SK-N-SH (cell line): ENCODE data around the gene HSD11B2. TPM values are rescaled to one million over a fixed set of nuclear protein-coding genes. Genes with fewer than 3 reads are reported as not detected.

Experiments used
- CTCF ChIA-PET: fragments of 300-600, 350-600 bp; formaldehyde crosslinking; extraction: SDS; loops from one replicate; lab custom pipeline; 2021; lab: Yijun Ruan, JAX
- POLR2A ChIA-PET: fragments of 350-600 bp; sonication (Branson Sonifier 250); formaldehyde crosslinking; extraction: SDS; loops from one replicate; lab custom pipeline; 2020; ENCODE audit warnings: antibody characterized with exemption, inconsistent platforms; lab: Yijun Ruan, JAX
- DNase-seq: peaks from one replicate; pipeline ENCODE4 v3.0.0; 2012
- H2AFZ ChIP-seq: fragments of 200-600 bp; sonication (generic); 2 replicates; pipeline ENCODE4 v1.8.1; 2016; ENCODE audit warnings: antibody characterized with exemption, mild to moderate bottlenecking, low read depth
- H3F3A ChIP-seq: fragments of 200-600 bp; sonication (generic); replicated peaks from 2 replicates; pipeline ENCODE3; 2016; ENCODE audit warnings: antibody characterized with exemption, mild to moderate bottlenecking; ENCODE audit not compliant: insufficient read depth
- H3K27ac ChIP-seq, 2 experiments: fragments of 200-500 bp in 1 of 2; fragments of 200-600 bp in 1 of 2; sonication (Bioruptor generic) in 1 of 2; sonication (generic), shearing (Covaris generic) in 1 of 2; 2 replicates each; pipeline versions ENCODE4 v1.5.1 to v1.6.1; 2014 to 2016; ENCODE audit warnings: low read depth in 2 of 2, inconsistent platforms in 1 of 2, low read length in 1 of 2, mild to moderate bottlenecking in 1 of 2, mixed read lengths in 1 of 2
- H3K27me3 ChIP-seq: fragments of 200-600 bp; sonication (generic), shearing (Covaris generic); 2 replicates; pipeline ENCODE4 v1.6.1; 2016; ENCODE audit warnings: mixed run types; ENCODE audit not compliant: insufficient read depth
- H3K36me3 ChIP-seq, 2 experiments: fragments of 200-500 bp in 1 of 2; fragments of 200-600 bp in 1 of 2; sonication (Bioruptor generic) in 1 of 2; sonication (generic) in 1 of 2; replicated peaks in 1 of 2; 2 replicates each; pipeline versions ENCODE3 to v1.5.1; 2014 to 2016; ENCODE audit warnings: low read length in 1 of 2, mild to moderate bottlenecking in 1 of 2; ENCODE audit not compliant: insufficient read depth in 2 of 2, control insufficient read depth in 1 of 2
- H3K4me1 ChIP-seq, 2 experiments: fragments of 200-500 bp in 1 of 2; fragments of 200-600 bp in 1 of 2; sonication (Bioruptor generic) in 1 of 2; sonication (generic), shearing (Covaris generic) in 1 of 2; 2 replicates each; pipeline versions ENCODE4 v1.5.1 to v1.6.1; 2014 to 2016; ENCODE audit warnings: low read depth in 1 of 2, low read length in 1 of 2, mixed run types in 1 of 2; ENCODE audit not compliant: insufficient read depth in 2 of 2, control insufficient read depth in 1 of 2
- H3K4me2 ChIP-seq: fragments of 200-600 bp; sonication (generic), shearing (Covaris generic); 2 replicates; pipeline ENCODE4 v1.6.1; 2017; ENCODE audit warnings: mixed run types
- H3K4me3 ChIP-seq, 2 experiments: fragments of 200-500 bp in 1 of 2; fragments of 200-600 bp in 1 of 2; sonication (Bioruptor generic) in 1 of 2; sonication (generic), shearing (Covaris generic) in 1 of 2; 2 replicates each; pipeline versions ENCODE4 v1.5.1 to v1.8.1; 2014 to 2016; ENCODE audit warnings: low read depth in 2 of 2, inconsistent platforms in 1 of 2, low read length in 1 of 2, mild to moderate bottlenecking in 1 of 2, mixed read lengths in 1 of 2, moderate library complexity in 1 of 2
- H3K79me2 ChIP-seq: fragments of 200-600 bp; sonication (generic); 2 replicates; pipeline ENCODE4 v1.8.1; 2017; ENCODE audit warnings: mild to moderate bottlenecking; ENCODE audit not compliant: insufficient read depth
- H3K9ac ChIP-seq: fragments of 200-600 bp; sonication (generic); 2 replicates; pipeline ENCODE4 v1.6.1; 2017; ENCODE audit warnings: mixed run types
- H3K9me2 ChIP-seq: fragments of 200-600 bp; sonication (generic); 2 replicates; pipeline ENCODE4 v1.6.1; 2017; ENCODE audit warnings: mixed run types
- H3K9me3 ChIP-seq: fragments of 200-600 bp; sonication (generic); 2 replicates; pipeline ENCODE4 v1.6.1; 2017; ENCODE audit warnings: mixed run types, mild to moderate bottlenecking, moderate library complexity
- H4K20me1 ChIP-seq: fragments of 200-600 bp; sonication (generic); 2 replicates; pipeline ENCODE4 v1.6.1; 2017; ENCODE audit warnings: mild to moderate bottlenecking, mixed run types; ENCODE audit not compliant: insufficient read depth
- CHD2 ChIP-seq: fragments of 150-350 bp; IDR thresholded peaks from 2 replicates; pipeline ENCODE4 v1.6.1; 2018; ENCODE audit warnings: low read length; ENCODE audit not compliant: partially characterized antibody
- CTCF ChIP-seq: fragments of 200-600 bp; sonication (generic); IDR thresholded peaks from 2 replicates; pipeline ENCODE4 v1.6.1; 2017; ENCODE audit warnings: antibody characterized with exemption, mild to moderate bottlenecking, moderate library complexity
- EP300 ChIP-seq, 2 experiments: IDR thresholded peaks; 2 replicates each; pipeline versions ENCODE4 v1.4.0 to v1.6.1; 2012; ENCODE audit warnings: borderline replicate concordance in 1 of 2, low read depth in 1 of 2, low read length in 1 of 2
- EZH2phosphoT487 ChIP-seq: fragments of 200-600 bp; sonication (generic); IDR thresholded peaks from 2 replicates; pipeline ENCODE4 v1.6.1; 2017; ENCODE audit warnings: low read depth, mixed run types, mild to moderate bottlenecking, antibody characterized with exemption, moderate library complexity, borderline replicate concordance
- FOSL2 ChIP-seq: IDR thresholded peaks from 2 replicates; pipeline ENCODE4 v1.4.0; 2012; ENCODE audit warnings: low read depth, mild to moderate bottlenecking, moderate library complexity, borderline replicate concordance
- GATA2 ChIP-seq: sonication (generic); formaldehyde crosslinking; IDR thresholded peaks from 2 replicates; pipeline ENCODE4 v1.5.0; 2020; ENCODE audit warnings: mild to moderate bottlenecking, missing genetic modification reagents
- JUND ChIP-seq: IDR thresholded peaks from 2 replicates; pipeline ENCODE4 v1.4.0; 2012
- MEF2A ChIP-seq: IDR thresholded peaks from 2 replicates; pipeline ENCODE4 v1.4.0; 2012; ENCODE audit warnings: low read depth, borderline replicate concordance
- NFIC ChIP-seq: IDR thresholded peaks from 2 replicates; pipeline ENCODE4 v1.4.0; 2012; ENCODE audit warnings: borderline replicate concordance
- PBX3 ChIP-seq: IDR thresholded peaks from 2 replicates; pipeline ENCODE4; 2012
- POLR2AphosphoS5 ChIP-seq: IDR thresholded peaks from 2 replicates; pipeline ENCODE4 v1.6.1; 2012; ENCODE audit warnings: low read depth, low read length
- RAD21 ChIP-seq: IDR thresholded peaks from 2 replicates; pipeline ENCODE4 v1.6.1; 2012; ENCODE audit warnings: mild to moderate bottlenecking, low read length
- RCOR1 ChIP-seq: fragments of 150-350 bp; IDR thresholded peaks from 2 replicates; pipeline ENCODE4 v1.6.1; 2017; ENCODE audit warnings: antibody characterized with exemption, low read length
- REST ChIP-seq: IDR thresholded peaks from 2 replicates; pipeline ENCODE4 v1.6.1; 2012; ENCODE audit warnings: mild to moderate bottlenecking, low read depth, low read length, moderate library complexity
- RFX5 ChIP-seq: IDR thresholded peaks from 2 replicates; pipeline ENCODE4 v1.6.1; 2012; ENCODE audit warnings: mild to moderate bottlenecking, improper control_type of control experiment, low read length
- SIN3A ChIP-seq: IDR thresholded peaks from 2 replicates; pipeline ENCODE4 v1.6.1; 2012; ENCODE audit warnings: low read depth, mild to moderate bottlenecking, low read length, moderate library complexity, borderline replicate concordance
- SMC3 ChIP-seq: IDR thresholded peaks from 2 replicates; pipeline ENCODE4 v1.6.1; 2012; ENCODE audit warnings: low read depth, low read length, improper control_type of control experiment
- YY1 ChIP-seq: IDR thresholded peaks from 2 replicates; pipeline ENCODE4 v1.4.0; 2012; ENCODE audit warnings: low read depth, mild to moderate bottlenecking
- ZBTB33 ChIP-seq: IDR thresholded peaks from 2 replicates; pipeline ENCODE4 v1.4.0; 2012; ENCODE audit warnings: low read depth, borderline replicate concordance
- WGBS: methylation state at CpG from one replicate; pipeline ENCODE4 v1.1.6; 2017; ENCODE audit warnings: low lambda C conversion rate; 5-methylcytosine and 5-hydroxymethylcytosine counted together
- polyA plus RNA-seq, 3 experiments: library from polyadenylated mRNA; depleted of rRNA; stranded (reverse); fragments of >200 nt; gene quantifications; 2 replicates each; pipeline ENCODE4 v1.2.3, GENCODE V29; 2012

Gene HSD11B2
- polyA plus RNA-seq, 1 of the 3 experiments (the other 2 are of a cell fraction): 0.23 TPM

- H3K79me2 ChIP-seq: no peaks in the 10 kb centered on the region
- H2AFZ ChIP-seq: no peak overlapping the region
- H3K36me3 ChIP-seq: no peaks in the 10 kb centered on the region
- H3K9me2 ChIP-seq: no peaks in the 10 kb centered on the region
- H3K9ac ChIP-seq: no peak overlapping the region
- POLR2A ChIA-PET: interaction anchor here (1.1 kb wide), 1 partner anchor 8 kb away, joined by 6 read pairs; no protein-coding TSS in a partner anchor
- 97% methylated on average over 9 of the region's 15 CpGs for WGBS
- peak overlapping the region in 1 of 2 experiments; percentile 45; a peak in 3 of 4 replicates for H3K27ac ChIP-seq
- DNase-seq: no peak
- H3K4me3 ChIP-seq: no peak overlapping the region
- no peak for TF ChIP-seq MEF2A
- TF ChIP-seq EZH2phosphoT487: no peak
- TF ChIP-seq YY1: no peak
- TF ChIP-seq SIN3A: no peak
- TF ChIP-seq CTCF: no peak
- TF ChIP-seq RAD21: no peak
- TF ChIP-seq POLR2AphosphoS5: no peak
- no peak for TF ChIP-seq EP300 (IDR thresholded peaks at IDR 0.05; ENCODE audit: borderline replicate concordance in 1 of 2, low read depth in 1 of 2, low read length in 1 of 2)
- no peak for TF ChIP-seq SMC3
- TF ChIP-seq RCOR1: no peak
- no peak for TF ChIP-seq GATA2 (CRISPR knock-in tag)
- no peak for TF ChIP-seq REST
- no peak for TF ChIP-seq CHD2
- TF ChIP-seq PBX3: no peak
- TF ChIP-seq ZBTB33: no peak
- no peak for TF ChIP-seq JUND
- TF ChIP-seq FOSL2: no peak
- TF ChIP-seq RFX5: no peak
- TF ChIP-seq NFIC: no peak
- TF ChIP-seq, all 33 proteins: peak for 0
- H4K20me1 ChIP-seq: no peaks in the 10 kb centered on the region
- H3F3A ChIP-seq: peaks cover 5% of the 10 kb centered on the region
- peaks cover 10 to 56% of the 10 kb centered on the region in 2 experiments; a peak in 2 of 4 replicates for H3K4me1 ChIP-seq
- no peak overlapping the region for H3K4me2 ChIP-seq
- H3K9me3 ChIP-seq: no peaks in the 10 kb centered on the region
- H3K27me3 ChIP-seq: no peaks in the 10 kb centered on the region
- CTCF ChIA-PET: interaction anchor here (1.1 kb wide), 2 partner anchors 30 to 69 kb away, joined by 3 read pairs; no protein-coding TSS in a partner anchor
Observed at GRCh38 chr16:67397036-67397801, 33.7 kb upstream of the HSD11B2 start.
